B cell (primary cell): ENCODE data around the gene GRM4. TPM values are rescaled to one million over a fixed set of nuclear protein-coding genes. Genes with fewer than 3 reads are reported as not detected.

Source experiments
- ATAC-seq: fragments of 200-7000 bp; cut with Tn5 transposase; one replicate; pipeline ENCODE4 v1.10.0; 2021; ENCODE audit warnings: low read depth, mild to moderate bottlenecking, moderate number of reproducible peaks, moderate library complexity
- CTCF ChIA-PET: fragments of 350-600 bp; sonication (Branson Sonifier 250); formaldehyde crosslinking; loops from one replicate; lab custom pipeline; 2021; ENCODE audit warnings: antibody characterized with exemption, inconsistent platforms; lab: Charles Lee
- POLR2A ChIA-PET: fragments of 350-600 bp; sonication (Branson Sonifier 250); formaldehyde crosslinking; loops from one replicate; lab custom pipeline; 2021; ENCODE audit warnings: antibody characterized with exemption; lab: Charles Lee
- DNase-seq: peaks from one replicate; pipeline ENCODE4 v3.0.0; 2013
- H2AFZ ChIP-seq: 2 replicates; pipeline ENCODE4 v1.6.1; 2012; ENCODE audit warnings: mild to moderate bottlenecking, low read depth, low read length; ENCODE audit not compliant: insufficient read depth, poor library complexity, severe bottlenecking
- H3K27ac ChIP-seq, 2 donors: 1 replicate in 1 of 2; 2 replicates in 1 of 2; pipeline ENCODE4 v1.5.1; 2012 to 2013; ENCODE audit warnings: low read length in 2 of 2, mild to moderate bottlenecking in 2 of 2, moderate library complexity in 1 of 2
- H3K27me3 ChIP-seq, 4 experiments: fragments of 200-600 bp in 1 of 4; sonication (generic) in 1 of 4; replicated peaks in 1 of 4; 1 replicate in 2 of 4; 2 replicates in 2 of 4; pipeline versions ENCODE4 v1.6.1 to v1.7.0; 2013 to 2016; ENCODE audit warnings: low read length in 3 of 4, mild to moderate bottlenecking in 2 of 4, mixed read lengths in 1 of 4, moderate library complexity in 1 of 4; ENCODE audit not compliant: insufficient read depth in 4 of 4, control insufficient read depth in 3 of 4; ENCODE audit errors: control extremely low read depth in 1 of 4
- H3K36me3 ChIP-seq, 2 experiments: replicated peaks in 1 of 2; 1 replicate in 1 of 2; 2 replicates in 1 of 2; pipeline versions ENCODE4 v1.6.1 to v1.7.1; 2013; ENCODE audit warnings: low read length in 1 of 2; ENCODE audit not compliant: insufficient read depth in 2 of 2, control insufficient read depth in 1 of 2; ENCODE audit errors: control extremely low read depth in 1 of 2, extremely low read depth in 1 of 2
- H3K4me1 ChIP-seq, 2 donors: fragments of 200-600 bp in 1 of 2; sonication (generic) in 1 of 2; 1 replicate in 1 of 2; 2 replicates in 1 of 2; pipeline versions ENCODE4 v1.5.1 to v1.6.1; 2013 to 2017; ENCODE audit warnings: low read length in 2 of 2; ENCODE audit not compliant: control insufficient read depth in 2 of 2, insufficient read depth in 2 of 2
- H3K4me2 ChIP-seq: replicated peaks from 2 replicates; pipeline ENCODE3; 2012; ENCODE audit warnings: mild to moderate bottlenecking, low read depth, low read length; ENCODE audit not compliant: poor library complexity, severe bottlenecking
- H3K4me3 ChIP-seq, 5 experiments: fragments of 200-600 bp in 1 of 5; sonication (generic) in 1 of 5; 1 replicate in 3 of 5; 2 replicates in 2 of 5; pipeline versions ENCODE4 v1.5.1 to v1.7.0; 2011 to 2016; ENCODE audit warnings: low read length in 4 of 5, mild to moderate bottlenecking in 4 of 5, low read depth in 2 of 5, control low read depth in 1 of 5, moderate library complexity in 1 of 5; ENCODE audit not compliant: insufficient read depth in 1 of 5; ENCODE audit errors: control extremely low read depth in 1 of 5, extremely low read depth in 1 of 5
- H3K79me2 ChIP-seq: fragments of 200-600 bp; sonication (generic); one replicate; pipeline ENCODE4 v1.6.0; 2016; ENCODE audit warnings: low read length; ENCODE audit not compliant: control insufficient read depth, insufficient read depth
- H3K9ac ChIP-seq: fragments of 200-600 bp; sonication (generic); 2 replicates; pipeline ENCODE4 v1.6.1; 2017; ENCODE audit warnings: mild to moderate bottlenecking, low read length, moderate library complexity
- H3K9me3 ChIP-seq, 3 donors: one replicate each; pipeline versions ENCODE4 v1.6.1 to v1.7.1; 2013; ENCODE audit warnings: low read length in 2 of 3; ENCODE audit not compliant: control insufficient read depth in 2 of 3, insufficient read depth in 1 of 3; ENCODE audit errors: control extremely low read depth in 1 of 3
- H4K20me1 ChIP-seq: 2 replicates; pipeline ENCODE4 v1.6.0; 2012; ENCODE audit warnings: mild to moderate bottlenecking, low read length; ENCODE audit not compliant: insufficient read depth, control insufficient read depth, poor library complexity, severe bottlenecking
- H3K27ac Mint-ChIP-seq: one replicate; pipeline ENCODE4 v1.8.0; 2021; ENCODE audit warnings: mixed read lengths
- H3K27me3 Mint-ChIP-seq: one replicate; pipeline ENCODE4 v1.8.0; 2021; ENCODE audit warnings: mixed read lengths
- H3K4me1 Mint-ChIP-seq: one replicate; pipeline ENCODE4 v1.8.0; 2021; ENCODE audit warnings: mixed read lengths
- H3K4me3 Mint-ChIP-seq: one replicate; pipeline ENCODE4 v1.8.0; 2021; ENCODE audit warnings: mixed read lengths
- H3K9me3 Mint-ChIP-seq: one replicate; pipeline ENCODE4 v1.8.0; 2022; ENCODE audit warnings: mixed read lengths; ENCODE audit not compliant: insufficient read depth
- EZH2 ChIP-seq: IDR thresholded peaks from 2 replicates; pipeline ENCODE4 v1.6.1; 2012; ENCODE audit warnings: borderline replicate concordance, low read depth, mild to moderate bottlenecking, moderate library complexity, low read length; ENCODE audit not compliant: insufficient read depth, poor library complexity, severe bottlenecking
- WGBS: methylation state at CpG from one replicate; pipeline ENCODE4 v1.1.5; 2013; ENCODE audit warnings: missing lambda C conversion rate; ENCODE audit not compliant: insufficient coverage; 5-methylcytosine and 5-hydroxymethylcytosine counted together
- intact Hi-C: fragments of 100-400 bp; cut with micrococcal nuclease; formaldehyde crosslinking; loops from one replicate; pipeline ENCODE4 v1.10.0; 2022
- polyA plus RNA-seq: library from polyadenylated mRNA; depleted of rRNA; stranded (reverse); fragments of >200 nt; gene quantifications from 2 replicates; pipeline ENCODE4 v1.2.3, GENCODE V29; 2012
- total RNA-seq, 2 donors: library from RNA; stranded (reverse); fragments of 120-200 nt in 1 of 2; gene quantifications; 1 replicate in 1 of 2; 2 replicates in 1 of 2; pipeline versions ENCODE4 v1.2.3 to v1.2.4, GENCODE V29; 2013 to 2022
- TF ChIP-seq, protein P1 (sequence below): fragments of 200-600 bp; IDR thresholded peaks from one replicate; pipeline ENCODE4 v1.8.0; 2022; ENCODE audit warnings: antibody characterized with exemption, mild to moderate bottlenecking

GRM4 gene
- total and polyA plus RNA-seq, 2 donors (not counting 1 experiment from before 2014, with no cell fraction given): 0.04 TPM; not detected in 1

GRCh38 chr6:34000281-34000680, 145.6 kb downstream of the GRM4 start:
- H3K27me3 Mint-ChIP-seq: peaks cover 27% of the 10 kb centered on the region

GRCh38 chr6:33999567-33999966, 146.3 kb downstream of the GRM4 start:
- WGBS: 80% methylated on average over 1 of the region's 4 CpGs
- Histone ChIP-seq H3K4me1 (no peaks in the 10 kb centered on the region), H3K9ac (no peak overlapping the region), H3K9me3 (peaks cover 0 to 12% (median 0%) of the 10 kb centered on the region in 3 donors), H3K4me3 (no peak overlapping the region), H3K36me3 (no peaks in the 10 kb centered on the region), H2AFZ (no peak overlapping the region), H3K79me2 (no peaks in the 10 kb centered on the region), H3K4me2 (no peak overlapping the region), H4K20me1 (no peaks in the 10 kb centered on the region), H3K27me3 (peaks cover 0 to 4% (median 0%) of the 10 kb centered on the region in 4 experiments), H3K27ac (no peak overlapping the region)
- Mint-ChIP-seq H3K27ac (no peak overlapping the region), H3K27me3 (peaks cover 28% of the 10 kb centered on the region), H3K4me3 (no peak overlapping the region), H3K4me1 (no peaks in the 10 kb centered on the region), H3K9me3 (peaks cover 5% of the 10 kb centered on the region)
- ChIA-PET CTCF (no interaction called here), POLR2A (no interaction called here)
- intact Hi-C loops: no loop called here
- TF ChIP-seq, protein P1, sequence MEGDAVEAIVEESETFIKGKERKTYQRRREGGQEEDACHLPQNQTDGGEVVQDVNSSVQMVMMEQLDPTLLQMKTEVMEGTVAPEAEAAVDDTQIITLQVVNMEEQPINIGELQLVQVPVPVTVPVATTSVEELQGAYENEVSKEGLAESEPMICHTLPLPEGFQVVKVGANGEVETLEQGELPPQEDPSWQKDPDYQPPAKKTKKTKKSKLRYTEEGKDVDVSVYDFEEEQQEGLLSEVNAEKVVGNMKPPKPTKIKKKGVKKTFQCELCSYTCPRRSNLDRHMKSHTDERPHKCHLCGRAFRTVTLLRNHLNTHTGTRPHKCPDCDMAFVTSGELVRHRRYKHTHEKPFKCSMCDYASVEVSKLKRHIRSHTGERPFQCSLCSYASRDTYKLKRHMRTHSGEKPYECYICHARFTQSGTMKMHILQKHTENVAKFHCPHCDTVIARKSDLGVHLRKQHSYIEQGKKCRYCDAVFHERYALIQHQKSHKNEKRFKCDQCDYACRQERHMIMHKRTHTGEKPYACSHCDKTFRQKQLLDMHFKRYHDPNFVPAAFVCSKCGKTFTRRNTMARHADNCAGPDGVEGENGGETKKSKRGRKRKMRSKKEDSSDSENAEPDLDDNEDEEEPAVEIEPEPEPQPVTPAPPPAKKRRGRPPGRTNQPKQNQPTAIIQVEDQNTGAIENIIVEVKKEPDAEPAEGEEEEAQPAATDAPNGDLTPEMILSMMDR: no peak
- no peak for TF ChIP-seq EZH2
- DNase-seq (no peak), ATAC-seq (no peak)

More at GRCh38 chr6:34000281-34000680, 145.6 kb downstream of the GRM4 start:
- Mint-ChIP-seq H3K9me3 (peaks cover 5% of the 10 kb centered on the region), H3K4me3 (no peak overlapping the region), H3K27ac (no peak overlapping the region), H3K4me1 (no peaks in the 10 kb centered on the region)
- H3K9me3 ChIP-seq: peaks cover 0 to 9% (median 0%) of the 10 kb centered on the region in 3 donors
- H4K20me1 ChIP-seq: no peaks in the 10 kb centered on the region
- no peak overlapping the region for H3K27ac ChIP-seq
- intact Hi-C loops: no loop called here
- TF ChIP-seq EZH2: no peak
- TF ChIP-seq, protein P1: no peak
- DNase-seq (no peak), ATAC-seq (no peak)
- H3K36me3 ChIP-seq: no peaks in the 10 kb centered on the region
- no peaks in the 10 kb centered on the region for H3K4me1 ChIP-seq
- whole genome bisulfite sequencing: 92% methylated on average over 2 of the region's 5 CpGs
- POLR2A ChIA-PET: no interaction called here
- H3K9ac ChIP-seq: no peak overlapping the region
- H3K79me2 ChIP-seq: no peaks in the 10 kb centered on the region
- peaks cover 0 to 4% (median 0%) of the 10 kb centered on the region in 4 experiments for H3K27me3 ChIP-seq
- H2AFZ ChIP-seq: no peak overlapping the region
- CTCF ChIA-PET: no interaction called here
- H3K4me3 ChIP-seq: no peak overlapping the region
- H3K4me2 ChIP-seq: no peak overlapping the region
